GM23338 (cell line): ENCODE data around the gene HCLS1. TPM values are rescaled to one million over a fixed set of nuclear protein-coding genes. Genes with fewer than 3 reads are reported as not detected.

Experiments
- ATAC-seq: fragments of 200-7000 bp; cut with Tn5 transposase; 3 replicates; pipeline ENCODE4 v1.9.1; 2020
- DNase-seq: peaks from one replicate; pipeline ENCODE4 v3.0.0-alpha.2; 2015; ENCODE audit warnings: low spot score
- H2AFZ ChIP-seq: fragments of 200-600 bp; sonication (generic); 2 replicates; pipeline ENCODE4 v1.8.0; 2016; ENCODE audit warnings: antibody characterized with exemption, mild to moderate bottlenecking, moderate library complexity
- H3F3A ChIP-seq: fragments of 200-600 bp; sonication (generic); replicated peaks from 2 replicates; pipeline ENCODE4 v1.8.0; 2017; ENCODE audit warnings: antibody characterized with exemption, mixed run types, low read depth
- H3K27ac ChIP-seq: fragments of 200-600 bp; sonication (generic); 2 replicates; pipeline ENCODE4 v1.6.1; 2016; ENCODE audit warnings: low read depth
- H3K27me3 ChIP-seq: fragments of 200-600 bp; sonication (generic); 2 replicates; pipeline ENCODE4 v1.8.0; 2016; ENCODE audit warnings: mild to moderate bottlenecking, mixed run types, moderate library complexity; ENCODE audit not compliant: insufficient read depth
- H3K36me3 ChIP-seq: fragments of 200-600 bp; sonication (generic); 2 replicates; pipeline ENCODE4 v1.8.0; 2016; ENCODE audit warnings: mild to moderate bottlenecking; ENCODE audit not compliant: insufficient read depth
- H3K4me1 ChIP-seq: fragments of 200-600 bp; sonication (generic); 2 replicates; pipeline ENCODE4 v1.8.0; 2016; ENCODE audit warnings: mild to moderate bottlenecking, moderate library complexity; ENCODE audit not compliant: insufficient read depth
- H3K4me2 ChIP-seq: fragments of 200-600 bp; sonication (generic); 2 replicates; pipeline ENCODE4 v1.7.1; 2017; ENCODE audit warnings: mixed run types
- H3K4me3 ChIP-seq: fragments of 200-600 bp; sonication (generic); 2 replicates; pipeline ENCODE4 v1.6.1; 2016; ENCODE audit warnings: mixed run types
- H3K79me2 ChIP-seq: fragments of 200-600 bp; sonication (generic); replicated peaks from 2 replicates; pipeline ENCODE4 v1.8.0; 2017; ENCODE audit warnings: mild to moderate bottlenecking; ENCODE audit not compliant: insufficient read depth
- H3K9me2 ChIP-seq: fragments of 200-600 bp; sonication (generic); 2 replicates; pipeline ENCODE4 v1.8.0; 2017; ENCODE audit not compliant: insufficient read depth
- H4K20me1 ChIP-seq: fragments of 200-600 bp; sonication (generic); replicated peaks from 2 replicates; pipeline ENCODE4 v1.8.0; 2017; ENCODE audit warnings: mild to moderate bottlenecking; ENCODE audit not compliant: insufficient read depth
- H3K27ac Mint-ChIP-seq: 2 replicates; pipeline ENCODE4 v1.8.0; 2020; ENCODE audit warnings: inconsistent platforms, mild to moderate bottlenecking, moderate library complexity, mixed read lengths
- H3K27me3 Mint-ChIP-seq: 3 replicates; pipeline ENCODE4 v1.8.0; 2022; ENCODE audit warnings: low read depth, mild to moderate bottlenecking, moderate library complexity, mixed read lengths, inconsistent platforms; ENCODE audit not compliant: insufficient read depth, poor library complexity
- H3K36me3 Mint-ChIP-seq: 3 replicates; pipeline ENCODE4 v1.8.0; 2021; ENCODE audit warnings: low read depth, mild to moderate bottlenecking, inconsistent platforms, moderate library complexity, mixed read lengths
- H3K4me1 Mint-ChIP-seq: 3 replicates; pipeline ENCODE4 v1.8.0; 2020; ENCODE audit warnings: mild to moderate bottlenecking, inconsistent platforms, mixed read lengths
- H3K4me3 Mint-ChIP-seq: 3 replicates; pipeline ENCODE4 v1.8.0; 2021; ENCODE audit warnings: moderate library complexity, mild to moderate bottlenecking, inconsistent platforms, mixed read lengths
- H3K9me3 Mint-ChIP-seq: 3 replicates; pipeline ENCODE4 v1.8.0; 2020; ENCODE audit warnings: moderate library complexity, mild to moderate bottlenecking, inconsistent platforms, mixed read lengths
- CREB1 ChIP-seq: fragments of 250-450 bp; sonication (Bioruptor Pico); IDR thresholded peaks from 2 replicates; pipeline ENCODE4 v1.5.0; 2020; ENCODE audit warnings: low read depth, mild to moderate bottlenecking, moderate library complexity
- CTCF ChIP-seq, 2 experiments: fragments of 200-600 bp in 1 of 2; sonication (generic) in 1 of 2; conservative IDR thresholded peaks; 2 replicates each; pipeline versions ENCODE4 v1.5.1 to v1.6.1; 2016 to 2017; ENCODE audit warnings: antibody characterized with exemption in 2 of 2, low read depth in 2 of 2, mild to moderate bottlenecking in 2 of 2, moderate library complexity in 1 of 2
- ETS1 ChIP-seq: IDR thresholded peaks from 2 replicates; pipeline ENCODE4 v1.6.1; 2016; ENCODE audit warnings: antibody characterized with exemption
- EZH2 ChIP-seq: fragments of 200-600 bp; sonication (generic); IDR thresholded peaks from one replicate; pipeline ENCODE4 v1.8.0; 2017; ENCODE audit warnings: antibody characterized with exemption, mild to moderate bottlenecking, low read depth; ENCODE audit not compliant: unreplicated experiment
- EZH2phosphoT487 ChIP-seq: fragments of 200-600 bp; sonication (generic); IDR thresholded peaks from one replicate; pipeline ENCODE4 v1.8.1; 2018; ENCODE audit warnings: antibody characterized with exemption; ENCODE audit not compliant: unreplicated experiment
- JUNB ChIP-seq: IDR thresholded peaks from one replicate; pipeline ENCODE4 v1.6.1; 2016; ENCODE audit warnings: antibody characterized with exemption; ENCODE audit not compliant: unreplicated experiment
- NANOG ChIP-seq: IDR thresholded peaks from 2 replicates; pipeline ENCODE4 v1.6.1; 2016; ENCODE audit warnings: antibody characterized with exemption, borderline replicate concordance
- POLR2AphosphoS5 ChIP-seq: IDR thresholded peaks from 2 replicates; pipeline ENCODE4 v1.6.1; 2016; ENCODE audit warnings: antibody characterized with exemption, low read depth
- STAT1 ChIP-seq: IDR thresholded peaks from one replicate; pipeline ENCODE4 v1.6.1; 2016; ENCODE audit warnings: antibody characterized with exemption; ENCODE audit not compliant: unreplicated experiment
- ZNF114 ChIP-seq: fragments of 250-450 bp; sonication (Bioruptor Pico); IDR thresholded peaks from 2 replicates; pipeline ENCODE4 v1.5.0; 2020; ENCODE audit warnings: mild to moderate bottlenecking, moderate library complexity
- ZNF331 ChIP-seq: fragments of 250-450 bp; sonication (Bioruptor Pico); IDR thresholded peaks from 2 replicates; pipeline ENCODE4 v1.5.0; 2020; ENCODE audit warnings: low read depth, mild to moderate bottlenecking, moderate library complexity
- ZNF462 ChIP-seq: fragments of 250-450 bp; sonication (Bioruptor Pico); IDR thresholded peaks from 2 replicates; pipeline ENCODE4 v1.5.0; 2020; ENCODE audit warnings: mild to moderate bottlenecking, moderate library complexity
- polyA plus RNA-seq: library from polyadenylated mRNA; unstranded; fragments of >200 nt; fragmentation: Nextera tagmentation; extraction: Ambion mirVana; gene quantifications from 2 replicates; pipeline ENCODE4 v1.2.1, GENCODE V29; 2016
- total RNA-seq: library from RNA; depleted of rRNA; stranded (reverse); fragments of >200 nt; shearing (Covaris generic); gene quantifications from 2 replicates; pipeline ENCODE4 v1.2.3, GENCODE V29; 2014
- TF ChIP-seq, protein P1 (sequence below): IDR thresholded peaks from one replicate; pipeline ENCODE4 v1.6.1; 2018; ENCODE audit warnings: antibody characterized with exemption; ENCODE audit not compliant: unreplicated experiment

HCLS1 gene
- total and polyA plus RNA-seq, 2 experiments from 2014 or later, result 0.66 to 1.1 TPM

GRCh38 chr3:121592856-121593702 lies 67.6 kb downstream of the HCLS1 start, which contains the start of gene FBXO40:
Gene FBXO40 (plus strand): TSS chr3:121593379. CDS start chr3:121620576, 27,197 bp downstream.
- Histone ChIP-seq H3K36me3 (no peaks in the 10 kb centered on the region), H3K27me3 (no peaks in the 10 kb centered on the region), H4K20me1 (no peaks in the 10 kb centered on the region), H2AFZ (no peak within 1 kb of the TSS), H3F3A (0 out of 2 replicates have a peak, but pooled peaks cover 3% of the 10 kb centered on the region), H3K4me2 (peak within 1 kb of the TSS; percentile 27), H3K4me3 (peak within 1 kb of the TSS; percentile 5; the same call in 1 of the 2 replicates), H3K27ac (peak within 1 kb of the TSS; percentile 95), H3K4me1 (peaks cover 47% of the 10 kb centered on the region), H3K79me2 (no peaks in the 10 kb centered on the region), H3K9me2 (no peaks in the 10 kb centered on the region)
- peak; percentile 96 for ATAC-seq
- Mint-ChIP-seq H3K4me1 (peaks cover 61% of the 10 kb centered on the region), H3K36me3 (peaks cover 6% of the 10 kb centered on the region; the same call in 1 of the 3 replicates), H3K4me3 (peak within 1 kb of the TSS; percentile 52), H3K9me3 (no peaks in the 10 kb centered on the region), H3K27me3 (peaks cover 14% of the 10 kb centered on the region), H3K27ac (peak within 1 kb of the TSS; percentile 100)
- TF ChIP-seq EZH2phosphoT487 (no peak), JUNB (no peak), ZNF331 (CRISPR knock-in tag) (no peak), NANOG (peak; percentile 96), EZH2 (no peak), CTCF (conservative IDR thresholded peaks at IDR 0.05; ENCODE audit: low read depth in 2 of 2) (peak in 1 of 2 experiments; percentile 76; a peak in 2 of 4 replicates), ETS1 (no peak), ZNF462 (no peak), ZNF114 (CRISPR knock-in tag) (no peak), CREB1 (CRISPR knock-in tag) (peak; percentile 78), STAT1 (no peak), POLR2AphosphoS5 (peak; percentile 56; the same call in 1 of the 2 replicates)
- TF ChIP-seq, protein P1, sequence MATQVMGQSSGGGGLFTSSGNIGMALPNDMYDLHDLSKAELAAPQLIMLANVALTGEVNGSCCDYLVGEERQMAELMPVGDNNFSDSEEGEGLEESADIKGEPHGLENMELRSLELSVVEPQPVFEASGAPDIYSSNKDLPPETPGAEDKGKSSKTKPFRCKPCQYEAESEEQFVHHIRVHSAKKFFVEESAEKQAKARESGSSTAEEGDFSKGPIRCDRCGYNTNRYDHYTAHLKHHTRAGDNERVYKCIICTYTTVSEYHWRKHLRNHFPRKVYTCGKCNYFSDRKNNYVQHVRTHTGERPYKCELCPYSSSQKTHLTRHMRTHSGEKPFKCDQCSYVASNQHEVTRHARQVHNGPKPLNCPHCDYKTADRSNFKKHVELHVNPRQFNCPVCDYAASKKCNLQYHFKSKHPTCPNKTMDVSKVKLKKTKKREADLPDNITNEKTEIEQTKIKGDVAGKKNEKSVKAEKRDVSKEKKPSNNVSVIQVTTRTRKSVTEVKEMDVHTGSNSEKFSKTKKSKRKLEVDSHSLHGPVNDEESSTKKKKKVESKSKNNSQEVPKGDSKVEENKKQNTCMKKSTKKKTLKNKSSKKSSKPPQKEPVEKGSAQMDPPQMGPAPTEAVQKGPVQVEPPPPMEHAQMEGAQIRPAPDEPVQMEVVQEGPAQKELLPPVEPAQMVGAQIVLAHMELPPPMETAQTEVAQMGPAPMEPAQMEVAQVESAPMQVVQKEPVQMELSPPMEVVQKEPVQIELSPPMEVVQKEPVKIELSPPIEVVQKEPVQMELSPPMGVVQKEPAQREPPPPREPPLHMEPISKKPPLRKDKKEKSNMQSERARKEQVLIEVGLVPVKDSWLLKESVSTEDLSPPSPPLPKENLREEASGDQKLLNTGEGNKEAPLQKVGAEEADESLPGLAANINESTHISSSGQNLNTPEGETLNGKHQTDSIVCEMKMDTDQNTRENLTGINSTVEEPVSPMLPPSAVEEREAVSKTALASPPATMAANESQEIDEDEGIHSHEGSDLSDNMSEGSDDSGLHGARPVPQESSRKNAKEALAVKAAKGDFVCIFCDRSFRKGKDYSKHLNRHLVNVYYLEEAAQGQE, result no peak
- DNase-seq, result peak; percentile 99
